ENCODE data around the gene SPATA1. TPM values are rescaled to one million over a fixed set of nuclear protein-coding genes. Genes with fewer than 3 reads are reported as not detected.

SPATA1 gene
- total and polyA plus RNA-seq, 5 donors from 2014 or later: 0.21 to 2.4 TPM; not detected in 3

DNA sequence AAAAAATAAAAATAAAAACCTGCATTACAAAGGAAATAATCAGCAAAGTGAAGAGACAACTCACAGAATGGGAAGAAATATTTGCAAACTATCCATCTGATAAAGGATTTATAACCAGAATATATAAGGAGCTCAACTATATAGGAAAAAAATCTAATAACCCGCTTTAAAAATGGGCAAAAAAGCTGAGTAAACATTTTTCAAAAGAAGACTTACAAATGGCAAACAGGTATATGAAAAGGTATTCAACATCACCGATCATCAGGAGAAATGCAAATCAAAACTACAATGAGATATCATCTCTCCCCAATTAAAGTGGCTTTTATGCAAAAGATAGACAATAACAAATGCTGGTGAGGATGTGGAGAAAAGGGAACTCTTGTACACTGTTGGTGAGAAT, 4.0 kb downstream of the SPATA1 start:
- Histone ChIP-seq H3K4me1 (ENCODE audit: control insufficient read depth, insufficient read depth, low read length, poor library complexity, severe bottlenecking) (peaks cover 10% of the 10 kb centered on the region), H3K27ac (ENCODE audit: insufficient read depth, low read length, poor library complexity, severe bottlenecking) (no peak overlapping the region), H3K27me3 (ENCODE audit: control insufficient read depth, insufficient read depth, low read length) (no peaks in the 10 kb centered on the region), H3K9me3 (ENCODE audit: control insufficient read depth in 2 of 2, low read length in 2 of 2) (no peaks in the 10 kb centered on the region), H3K36me3 (ENCODE audit: control insufficient read depth, insufficient read depth, low read length) (no peaks in the 10 kb centered on the region), H3K4me3 (ENCODE audit: low read depth, low read length) (no peak overlapping the region)
- no peak for DNase-seq
- Mint-ChIP-seq H3K36me3 (no peaks in the 10 kb centered on the region), H3K27me3 (peaks cover 2% of the 10 kb centered on the region), H3K4me3 (no peak overlapping the region), H3K9me3 (peaks cover 0 to 3% (median 1%) of the 10 kb centered on the region in 7 donors), H3K4me1 (peaks cover 3 to 9% (median 7%) of the 10 kb centered on the region in 4 donors), H3K27ac (no peak overlapping the region)
- ATAC-seq (ENCODE audit: low read depth in 2 of 2): no peak

DNA sequence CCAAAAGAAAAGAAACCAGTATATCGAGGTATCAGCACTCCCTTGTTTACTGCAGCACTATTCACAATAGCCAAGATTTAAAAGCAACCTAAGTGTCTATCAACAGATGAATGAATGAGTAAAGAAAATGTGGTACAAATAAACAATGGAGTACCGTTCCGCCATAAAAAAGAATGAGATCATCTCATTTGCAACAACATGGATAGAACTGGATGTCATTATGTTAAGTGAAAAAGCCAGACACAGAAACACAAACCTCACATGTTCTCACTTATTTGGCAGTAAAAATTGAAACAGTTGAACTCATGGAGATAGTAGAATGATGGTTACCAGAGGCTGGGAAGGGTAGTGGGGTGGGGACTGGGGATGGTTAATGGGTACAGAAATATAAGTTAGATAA, 4.5 kb downstream of the SPATA1 start:
- H3K4me1 ChIP-seq (ENCODE audit: control insufficient read depth, insufficient read depth, low read length, poor library complexity, severe bottlenecking): peaks cover 9% of the 10 kb centered on the region
- Mint-ChIP-seq H3K27me3 (no peaks in the 10 kb centered on the region), H3K4me1 (peaks cover 0 to 8% (median 6%) of the 10 kb centered on the region in 4 donors), H3K4me3 (peak overlapping the region in 1 of 4 donors; percentile 10), H3K9me3 (peaks cover 0 to 3% (median 0%) of the 10 kb centered on the region in 7 donors), H3K27ac (no peak overlapping the region), H3K36me3 (no peaks in the 10 kb centered on the region)
- no peak overlapping the region for H3K4me3 ChIP-seq (ENCODE audit: low read depth, low read length)
- no peaks in the 10 kb centered on the region for H3K27me3 ChIP-seq (ENCODE audit: control insufficient read depth, insufficient read depth, low read length)
- no peaks in the 10 kb centered on the region for H3K36me3 ChIP-seq (ENCODE audit: control insufficient read depth, insufficient read depth, low read length)
- H3K27ac ChIP-seq (ENCODE audit: insufficient read depth, low read length, poor library complexity, severe bottlenecking): no peak overlapping the region
- no peak for DNase-seq
- no peak for ATAC-seq (ENCODE audit: low read depth in 2 of 2)
- no peaks in the 10 kb centered on the region for H3K9me3 ChIP-seq (ENCODE audit: control insufficient read depth in 2 of 2, low read length in 2 of 2)

DNA sequence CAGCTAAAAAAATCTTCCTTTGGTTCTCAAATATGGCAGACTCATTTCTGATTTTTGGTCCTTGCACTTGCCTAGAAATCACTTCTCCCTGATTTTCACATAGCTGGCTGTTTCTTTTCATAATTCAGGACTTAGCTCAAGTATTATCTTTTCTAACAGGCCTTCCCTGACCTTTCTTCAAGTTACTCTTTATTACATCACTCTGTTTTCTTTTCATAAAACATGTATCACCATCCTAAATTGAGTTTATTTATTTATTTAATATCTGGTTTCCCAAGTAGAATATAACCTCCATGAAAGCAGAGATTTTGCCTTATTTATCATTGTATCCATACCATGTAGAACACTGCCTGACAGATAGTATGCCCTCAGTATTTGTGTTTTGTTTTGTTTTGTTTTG, 18.4 kb downstream of the SPATA1 start:
- Histone ChIP-seq H3K27ac (ENCODE audit: insufficient read depth, low read length, poor library complexity, severe bottlenecking) (no peak overlapping the region), H3K4me1 (ENCODE audit: control insufficient read depth, insufficient read depth, low read length, poor library complexity, severe bottlenecking) (no peaks in the 10 kb centered on the region), H3K4me3 (ENCODE audit: low read depth, low read length) (no peak overlapping the region), H3K36me3 (ENCODE audit: control insufficient read depth, insufficient read depth, low read length) (peaks cover 4% of the 10 kb centered on the region), H3K27me3 (ENCODE audit: control insufficient read depth, insufficient read depth, low read length) (no peaks in the 10 kb centered on the region), H3K9me3 (ENCODE audit: control insufficient read depth in 2 of 2, low read length in 2 of 2) (no peaks in the 10 kb centered on the region)
- no peak overlapping the region for H3K4me3 Mint-ChIP-seq
- H3K4me1 Mint-ChIP-seq: peaks cover 0 to 5% (median 0%) of the 10 kb centered on the region in 4 donors
- no peak overlapping the region for H3K27ac Mint-ChIP-seq
- H3K36me3 Mint-ChIP-seq: peaks cover 8% of the 10 kb centered on the region
- no peaks in the 10 kb centered on the region for H3K27me3 Mint-ChIP-seq
- DNase-seq (no peak), ATAC-seq (ENCODE audit: low read depth in 2 of 2) (no peak)
- peaks cover 0 to 1% (median 0%) of the 10 kb centered on the region in 7 donors for H3K9me3 Mint-ChIP-seq

- no peaks in the 10 kb centered on the region for H3K4me1 ChIP-seq (ENCODE audit: control insufficient read depth, insufficient read depth, low read length, poor library complexity, severe bottlenecking)
- H3K4me3 Mint-ChIP-seq: no peak overlapping the region
- ATAC-seq (ENCODE audit: low read depth in 2 of 2): no peak
Observed at GRCh38 chr1:84525779-84526178, 19.6 kb downstream of the SPATA1 start.

DNA sequence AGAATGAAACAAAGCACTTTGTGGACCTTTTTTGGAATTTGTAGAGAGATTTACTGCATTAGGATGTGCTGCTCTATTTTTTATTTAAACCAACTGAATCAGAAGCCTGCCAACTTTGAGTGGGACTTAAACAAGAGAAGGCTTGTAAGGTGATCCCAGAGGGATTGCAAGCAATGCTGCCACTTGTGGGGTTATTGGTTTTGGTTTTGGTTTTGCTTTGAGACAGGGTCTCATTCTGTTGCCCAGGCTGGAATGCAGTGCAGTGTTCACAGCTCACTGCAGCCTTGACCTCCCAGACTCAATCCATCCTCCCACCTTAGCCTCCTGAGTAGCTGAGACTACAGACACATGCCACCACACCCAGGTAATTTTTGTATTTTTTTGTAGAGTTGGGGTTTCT, 32.4 kb downstream of the SPATA1 start:
- Histone ChIP-seq H3K27ac (ENCODE audit: insufficient read depth, low read length, poor library complexity, severe bottlenecking) (no peak overlapping the region), H3K4me3 (ENCODE audit: low read depth, low read length) (no peak overlapping the region), H3K36me3 (ENCODE audit: control insufficient read depth, insufficient read depth, low read length) (no peaks in the 10 kb centered on the region), H3K27me3 (ENCODE audit: control insufficient read depth, insufficient read depth, low read length) (no peaks in the 10 kb centered on the region), H3K4me1 (ENCODE audit: control insufficient read depth, insufficient read depth, low read length, poor library complexity, severe bottlenecking) (no peaks in the 10 kb centered on the region), H3K9me3 (ENCODE audit: control insufficient read depth in 2 of 2, low read length in 2 of 2) (no peaks in the 10 kb centered on the region)
- Mint-ChIP-seq H3K27ac (peak overlapping the region in 1 of 3 donors; percentile 44), H3K36me3 (peaks cover 28% of the 10 kb centered on the region), H3K9me3 (no peaks in the 10 kb centered on the region), H3K4me1 (peaks cover 0 to 9% (median 3%) of the 10 kb centered on the region in 4 donors), H3K4me3 (no peak overlapping the region), H3K27me3 (no peaks in the 10 kb centered on the region)
- peak in 1 of 3 donors; percentile 4 for DNase-seq
- no peak for ATAC-seq (ENCODE audit: low read depth in 2 of 2)

More at GRCh38 chr1:84525779-84526178, 19.6 kb downstream of the SPATA1 start:
- no peak for DNase-seq
- Mint-ChIP-seq H3K27me3 (no peaks in the 10 kb centered on the region), H3K4me1 (no peaks in the 10 kb centered on the region), H3K27ac (no peak overlapping the region), H3K36me3 (peaks cover 10% of the 10 kb centered on the region), H3K9me3 (peaks cover 0 to 1% (median 0%) of the 10 kb centered on the region in 7 donors)
- H3K4me3 ChIP-seq (ENCODE audit: low read depth, low read length): no peak overlapping the region
- H3K9me3 ChIP-seq (ENCODE audit: control insufficient read depth in 2 of 2, low read length in 2 of 2): no peaks in the 10 kb centered on the region
- no peaks in the 10 kb centered on the region for H3K27me3 ChIP-seq (ENCODE audit: control insufficient read depth, insufficient read depth, low read length)
- H3K36me3 ChIP-seq (ENCODE audit: control insufficient read depth, insufficient read depth, low read length): peaks cover 4% of the 10 kb centered on the region
- H3K27ac ChIP-seq (ENCODE audit: insufficient read depth, low read length, poor library complexity, severe bottlenecking): no peak overlapping the region

DNA sequence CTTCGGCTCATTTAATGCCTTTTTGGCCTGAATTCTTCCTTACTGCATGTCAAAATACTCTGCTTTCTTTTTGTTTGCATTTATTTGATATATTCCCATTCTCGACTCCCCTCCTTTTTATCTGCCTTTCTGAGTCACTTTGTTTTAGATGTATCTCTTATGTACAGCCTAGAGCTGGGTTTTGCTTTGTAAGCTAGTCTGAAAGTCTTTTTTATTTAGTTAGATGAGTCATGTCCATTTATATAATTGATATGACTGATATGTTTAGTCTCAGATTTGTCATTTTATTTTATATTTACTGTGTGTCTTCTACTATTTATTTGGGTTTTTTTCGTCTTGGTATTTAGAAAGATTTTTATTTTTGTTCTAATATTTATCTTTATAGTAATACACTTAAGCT, 33.8 kb downstream of the SPATA1 start:
- Mint-ChIP-seq H3K4me3 (no peak overlapping the region), H3K27ac (no peak overlapping the region), H3K9me3 (no peaks in the 10 kb centered on the region), H3K27me3 (no peaks in the 10 kb centered on the region), H3K36me3 (peaks cover 32% of the 10 kb centered on the region), H3K4me1 (peaks cover 0 to 9% (median 3%) of the 10 kb centered on the region in 4 donors)
- ATAC-seq (ENCODE audit: low read depth in 2 of 2) (no peak), DNase-seq (no peak)
- no peak overlapping the region for H3K27ac ChIP-seq (ENCODE audit: insufficient read depth, low read length, poor library complexity, severe bottlenecking)
- H3K27me3 ChIP-seq (ENCODE audit: control insufficient read depth, insufficient read depth, low read length): no peaks in the 10 kb centered on the region
- H3K4me3 ChIP-seq (ENCODE audit: low read depth, low read length): no peak overlapping the region
- no peaks in the 10 kb centered on the region for H3K9me3 ChIP-seq (ENCODE audit: control insufficient read depth in 2 of 2, low read length in 2 of 2)
- H3K4me1 ChIP-seq (ENCODE audit: control insufficient read depth, insufficient read depth, low read length, poor library complexity, severe bottlenecking): no peaks in the 10 kb centered on the region
- H3K36me3 ChIP-seq (ENCODE audit: control insufficient read depth, insufficient read depth, low read length): no peaks in the 10 kb centered on the region

GRCh38 chr1:84540759-84541158, 34.6 kb downstream of the SPATA1 start:
- H3K27me3 ChIP-seq (ENCODE audit: control insufficient read depth, insufficient read depth, low read length): no peaks in the 10 kb centered on the region
- Mint-ChIP-seq H3K4me3 (no peak overlapping the region), H3K27ac (no peak overlapping the region), H3K9me3 (no peaks in the 10 kb centered on the region), H3K27me3 (no peaks in the 10 kb centered on the region), H3K4me1 (peaks cover 0 to 9% (median 3%) of the 10 kb centered on the region in 4 donors), H3K36me3 (peaks cover 32% of the 10 kb centered on the region)
- no peak overlapping the region for H3K4me3 ChIP-seq (ENCODE audit: low read depth, low read length)
- no peak overlapping the region for H3K27ac ChIP-seq (ENCODE audit: insufficient read depth, low read length, poor library complexity, severe bottlenecking)
- ATAC-seq (ENCODE audit: low read depth in 2 of 2): no peak
- H3K36me3 ChIP-seq (ENCODE audit: control insufficient read depth, insufficient read depth, low read length): no peaks in the 10 kb centered on the region
- no peaks in the 10 kb centered on the region for H3K9me3 ChIP-seq (ENCODE audit: control insufficient read depth in 2 of 2, low read length in 2 of 2)
- no peaks in the 10 kb centered on the region for H3K4me1 ChIP-seq (ENCODE audit: control insufficient read depth, insufficient read depth, low read length, poor library complexity, severe bottlenecking)
- DNase-seq: no peak

DNA sequence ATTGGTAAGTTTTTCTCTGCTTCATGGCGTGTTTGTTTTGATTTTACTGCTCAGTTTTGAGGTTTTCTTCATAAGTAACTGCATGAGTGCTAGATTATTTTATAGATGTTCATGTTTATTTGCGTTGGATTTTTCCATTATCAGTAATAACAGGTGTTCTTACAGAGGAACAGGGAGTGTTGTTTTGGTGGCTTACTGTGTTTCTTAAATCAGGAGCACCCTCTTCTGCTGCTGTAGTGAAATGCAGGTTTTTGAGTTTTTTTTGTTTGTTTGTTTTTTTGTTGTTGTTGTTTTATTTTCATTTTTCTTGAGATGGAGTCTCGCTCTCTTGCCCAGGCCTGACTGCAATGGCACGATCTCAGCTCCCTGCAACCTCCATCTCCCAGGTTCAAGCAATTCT, 35.5 kb downstream of the SPATA1 start:
- DNase-seq: peak in 1 of 3 donors; percentile 13
- Mint-ChIP-seq H3K9me3 (no peaks in the 10 kb centered on the region), H3K36me3 (peaks cover 34% of the 10 kb centered on the region), H3K4me3 (no peak overlapping the region), H3K27me3 (no peaks in the 10 kb centered on the region), H3K4me1 (peaks cover 0 to 9% (median 3%) of the 10 kb centered on the region in 4 donors), H3K27ac (peak overlapping the region in 1 of 3 donors; percentile 56)
- H3K4me3 ChIP-seq (ENCODE audit: low read depth, low read length): no peak overlapping the region
- H3K36me3 ChIP-seq (ENCODE audit: control insufficient read depth, insufficient read depth, low read length): no peaks in the 10 kb centered on the region
- no peaks in the 10 kb centered on the region for H3K27me3 ChIP-seq (ENCODE audit: control insufficient read depth, insufficient read depth, low read length)
- no peak overlapping the region for H3K27ac ChIP-seq (ENCODE audit: insufficient read depth, low read length, poor library complexity, severe bottlenecking)
- H3K9me3 ChIP-seq (ENCODE audit: control insufficient read depth in 2 of 2, low read length in 2 of 2): no peaks in the 10 kb centered on the region
- ATAC-seq (ENCODE audit: low read depth in 2 of 2): no peak
- no peaks in the 10 kb centered on the region for H3K4me1 ChIP-seq (ENCODE audit: control insufficient read depth, insufficient read depth, low read length, poor library complexity, severe bottlenecking)

Data from CD4-positive, CD25-positive, alpha-beta regulatory T cell (primary cell).